HG03139 (cell line): ENCODE measurements around the gene FKBP5.
A peak's percentile ranks its signal among the peaks of the same experiment; 100 is the strongest.
"Not testable (repeated sequence)": the region's sequence is repeated elsewhere in the genome, so short reads cannot be mapped to it uniquely, and the experiment has no call there.

Source experiments
- ATAC-seq: cut with Tn5 transposase; IDR thresholded peaks from one replicate; pipeline ENCODE4 v1.9.1; 2021; ENCODE audit not compliant: unreplicated experiment

FKBP5 gene

DNA sequence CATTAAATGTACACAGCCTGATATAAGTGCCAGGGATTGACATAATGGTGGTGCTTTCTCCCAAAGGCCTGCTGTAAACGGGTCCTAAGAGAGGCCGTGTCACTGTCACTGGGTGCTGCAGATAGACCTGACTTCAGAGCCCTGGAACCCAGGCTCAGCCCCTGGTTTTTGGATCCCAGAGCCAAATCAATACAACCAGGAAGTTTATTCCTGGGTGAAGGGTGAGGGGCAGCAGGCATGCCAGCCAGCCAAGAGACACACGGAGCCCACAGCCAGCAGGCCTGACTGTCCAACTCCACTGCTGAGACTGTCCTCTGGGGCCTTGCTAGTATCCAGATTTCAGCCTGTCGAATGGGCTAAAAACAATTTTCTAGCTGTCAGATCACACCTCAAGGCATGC is 35.3 kb upstream of the FKBP5 start:
- ATAC-seq, result no peak

DNA sequence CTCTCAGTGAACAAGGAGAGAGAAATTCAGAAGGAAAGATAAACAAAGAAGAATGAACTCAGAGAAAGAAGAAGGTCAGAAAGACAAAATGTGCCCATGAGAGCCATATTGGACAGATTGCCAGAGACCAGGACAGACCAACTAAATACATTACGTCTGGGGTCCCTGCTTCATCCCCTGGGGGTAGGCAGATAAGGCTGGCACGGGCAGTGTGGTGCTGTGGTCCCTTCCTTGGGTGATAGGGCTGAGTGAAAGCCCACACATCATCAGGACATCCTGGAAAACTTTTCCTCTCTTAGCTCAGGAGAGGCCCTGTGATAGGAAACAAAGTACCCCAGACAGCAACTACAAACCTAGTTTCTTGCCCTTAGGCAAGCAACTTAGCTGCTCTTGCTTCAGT is 34.9 kb upstream of the FKBP5 start:
- ATAC-seq, result no peak

GRCh38 chr6:35722121-35722761 is 33.5 kb upstream of the FKBP5 start:
- ATAC-seq, result no peak

GRCh38 chr6:35719830-35720733 is 31.4 kb upstream of the FKBP5 start:
- ATAC-seq, result peak; percentile 66

GRCh38 chr6:35719404-35719829 is 30.7 kb upstream of the FKBP5 start:
- peak; percentile 27 for ATAC-seq

DNA sequence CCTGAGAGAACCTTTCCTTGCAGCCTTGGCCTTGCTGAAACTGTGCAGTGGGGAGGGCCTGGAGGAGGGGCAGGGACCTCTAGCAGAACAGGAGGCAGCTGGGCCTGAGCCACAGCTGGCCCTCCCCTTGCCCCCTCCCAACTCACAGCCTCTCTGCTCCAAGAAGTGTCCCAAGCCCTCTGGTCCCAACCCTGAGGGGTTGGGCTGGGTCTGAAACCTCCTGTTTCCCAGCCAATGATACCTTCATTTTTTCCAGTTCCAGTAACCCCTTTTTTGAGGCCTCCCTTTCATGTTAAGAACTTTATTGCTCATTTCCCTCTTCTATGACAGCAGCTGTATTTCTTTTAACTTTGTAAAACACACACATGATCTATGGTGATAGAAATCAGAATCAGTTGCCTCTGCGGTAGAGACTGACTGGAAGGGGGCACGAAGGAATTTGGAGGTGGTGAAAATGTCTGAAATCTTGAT is 30.2 kb upstream of the FKBP5 start:
- ATAC-seq, result no peak

GRCh38 chr6:35718375-35718736 is 29.6 kb upstream of the FKBP5 start:
- no peak for ATAC-seq

GRCh38 chr6:35717449-35718374 is 29.0 kb upstream of the FKBP5 start:
- no peak for ATAC-seq

DNA sequence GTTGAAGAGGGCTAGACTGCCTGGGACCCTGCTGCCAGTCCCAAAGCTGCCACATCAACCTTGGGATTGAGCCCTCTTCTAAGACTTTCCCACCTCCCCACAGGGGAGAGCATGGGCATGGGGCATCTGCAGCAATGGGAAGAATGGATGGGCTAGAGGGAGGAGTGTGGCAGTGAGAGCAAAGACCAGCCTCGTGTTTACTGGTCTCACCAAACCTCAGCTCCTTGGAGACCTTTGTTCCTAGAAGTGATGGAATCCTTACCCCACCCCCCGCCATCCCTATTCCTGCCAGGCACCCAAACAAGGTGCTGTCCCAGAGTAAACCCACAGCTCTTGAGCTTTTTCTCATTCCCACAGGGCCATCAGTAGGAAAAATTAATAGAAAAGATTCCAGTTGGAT is 28.1 kb upstream of the FKBP5 start:
- ATAC-seq, result no peak

DNA sequence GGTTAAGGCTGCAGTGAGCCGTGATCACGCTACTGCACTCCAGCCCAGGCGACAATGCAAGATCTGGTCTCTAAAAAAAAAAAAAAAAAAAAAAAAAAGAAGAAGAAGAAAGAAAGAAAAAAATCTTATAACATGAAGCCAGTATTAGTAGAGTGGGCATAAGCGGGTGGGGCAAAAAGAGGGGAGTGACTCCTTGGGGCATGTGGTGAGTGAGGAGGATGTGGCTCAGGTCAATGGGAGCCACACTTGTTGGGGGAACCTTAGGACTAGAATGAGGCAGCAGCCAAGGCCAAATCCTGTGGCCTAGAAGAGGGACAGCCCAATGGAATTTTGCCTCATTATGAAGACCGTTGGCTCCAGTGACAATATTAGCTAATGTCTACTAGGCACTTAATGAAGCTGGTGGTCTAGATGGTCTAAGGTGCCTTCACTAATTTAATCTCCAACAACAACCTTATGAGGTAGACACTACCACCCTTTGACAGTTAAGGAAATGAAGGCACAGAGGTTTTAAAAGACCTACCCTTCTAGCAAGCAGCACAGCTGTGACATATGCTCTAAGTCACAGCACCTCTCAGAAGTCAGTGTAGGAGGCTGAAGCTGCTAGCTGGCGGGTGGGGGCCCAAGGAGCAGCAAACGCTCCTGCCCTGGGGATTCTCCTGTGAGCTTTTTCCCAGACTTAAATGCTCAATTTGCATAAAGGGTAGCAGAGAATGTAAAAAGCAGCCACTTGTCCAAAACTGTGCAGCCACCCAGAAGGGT is 24.5 kb upstream of the FKBP5 start:
- ATAC-seq, result no peak

DNA sequence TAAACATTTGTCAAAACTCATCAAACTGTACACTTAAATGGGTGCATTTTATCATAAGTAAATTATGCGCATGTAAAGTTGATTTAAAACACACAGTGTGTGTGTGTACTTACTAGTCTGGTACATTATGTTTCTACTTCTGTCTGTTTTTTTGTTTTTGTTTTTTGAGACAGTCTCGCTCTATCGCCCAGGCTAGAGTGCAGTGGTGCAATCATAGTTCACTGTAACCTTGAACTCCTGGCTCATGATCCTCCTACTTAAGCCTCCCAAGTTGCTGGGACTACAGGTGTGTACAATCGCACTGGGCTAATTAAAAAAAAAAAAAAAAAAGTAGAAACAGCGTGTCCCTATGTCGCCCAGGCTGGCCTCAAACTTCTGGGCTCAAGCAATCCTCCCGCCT is 23.0 kb upstream of the FKBP5 start:
- ATAC-seq, result no peak

GRCh38 chr6:35710241-35710847 is 21.6 kb upstream of the FKBP5 start:
- no peak for ATAC-seq

DNA sequence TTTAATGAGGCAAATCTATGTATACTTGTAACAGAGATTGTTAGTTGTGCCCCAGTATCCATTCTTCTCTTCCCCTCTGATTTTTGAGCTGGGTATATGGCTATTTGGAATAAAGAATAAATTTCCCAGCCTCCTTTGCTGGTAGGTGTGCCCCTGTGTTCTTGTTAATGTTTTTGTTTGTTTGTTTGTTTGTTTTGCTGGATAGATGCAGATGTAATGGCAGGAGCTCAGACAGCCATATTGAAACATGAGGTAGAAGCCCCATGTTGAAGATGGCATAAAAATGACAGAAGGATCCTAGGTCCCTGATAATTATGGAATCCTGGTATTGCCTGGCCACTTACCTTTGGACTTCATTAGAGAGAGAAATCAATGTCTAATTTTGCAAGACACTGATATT is 19.9 kb upstream of the FKBP5 start:
- ATAC-seq, result no peak

GRCh38 chr6:35707714-35708407 is 19.1 kb upstream of the FKBP5 start:
- ATAC-seq, result no peak

- ATAC-seq, result no peak
Observed at GRCh38 chr6:35706468-35706867, 17.8 kb upstream of the FKBP5 start.

- ATAC-seq, result no peak
Observed at GRCh38 chr6:35703554-35703953, 14.8 kb upstream of the FKBP5 start.

GRCh38 chr6:35698858-35699257 is 10.1 kb upstream of the FKBP5 start:
- ATAC-seq, result no peak

DNA sequence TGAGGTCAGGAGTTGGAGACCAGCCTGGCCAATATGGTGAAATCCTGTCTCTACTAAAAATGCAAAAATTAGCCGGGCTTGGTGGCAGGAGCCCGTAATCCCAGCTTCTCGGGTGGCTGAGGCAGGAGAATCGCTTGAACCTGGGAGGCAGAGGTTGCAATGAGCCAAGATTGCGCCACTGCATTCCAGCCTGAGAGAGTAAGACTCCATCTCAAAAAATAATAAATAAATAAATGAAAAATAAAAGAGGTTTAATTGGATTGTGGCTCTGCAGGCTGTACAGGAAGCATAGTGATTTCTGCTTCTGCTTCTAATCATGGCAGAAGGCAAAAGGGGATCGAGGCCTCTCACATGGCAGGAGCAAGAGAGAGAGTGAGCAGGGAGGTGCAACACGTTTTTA is 9.7 kb upstream of the FKBP5 start:
- not testable (repeated sequence) for ATAC-seq

DNA sequence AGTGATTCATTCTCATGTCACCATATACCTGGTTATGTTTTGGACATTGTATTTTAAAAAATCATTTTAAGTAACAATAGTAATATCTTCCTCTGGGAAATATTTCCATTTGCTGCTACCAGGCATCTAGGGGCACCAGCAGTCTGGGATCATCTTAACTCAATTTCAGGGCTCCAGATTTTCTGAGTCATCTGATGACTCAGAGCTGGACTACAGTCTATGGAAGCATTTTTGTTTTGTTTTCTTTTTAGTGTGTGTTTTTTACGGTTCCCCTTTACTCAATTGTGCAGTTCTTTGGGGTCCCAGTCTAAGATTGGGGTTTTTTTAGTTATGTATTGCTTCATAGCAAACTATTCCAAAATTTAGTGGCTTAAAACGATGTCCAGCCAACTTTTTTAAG is 5.7 kb upstream of the FKBP5 start:
- ATAC-seq, result no peak
